GM18868 (cell line): ENCODE measurements around the gene NUP35.

Experiments
- ATAC-seq: cut with Tn5 transposase; IDR thresholded peaks from one replicate; pipeline ENCODE4 v1.9.1; 2021; ENCODE audit warnings: mild to moderate bottlenecking, moderate library complexity; ENCODE audit not compliant: unreplicated experiment

The NUP35 gene

GRCh38 chr2:183204397-183204796 is 80.2 kb downstream of the NUP35 start:
- ATAC-seq = no peak

GRCh38 chr2:183207110-183207509 is 82.9 kb downstream of the NUP35 start:
- no peak for ATAC-seq

DNA sequence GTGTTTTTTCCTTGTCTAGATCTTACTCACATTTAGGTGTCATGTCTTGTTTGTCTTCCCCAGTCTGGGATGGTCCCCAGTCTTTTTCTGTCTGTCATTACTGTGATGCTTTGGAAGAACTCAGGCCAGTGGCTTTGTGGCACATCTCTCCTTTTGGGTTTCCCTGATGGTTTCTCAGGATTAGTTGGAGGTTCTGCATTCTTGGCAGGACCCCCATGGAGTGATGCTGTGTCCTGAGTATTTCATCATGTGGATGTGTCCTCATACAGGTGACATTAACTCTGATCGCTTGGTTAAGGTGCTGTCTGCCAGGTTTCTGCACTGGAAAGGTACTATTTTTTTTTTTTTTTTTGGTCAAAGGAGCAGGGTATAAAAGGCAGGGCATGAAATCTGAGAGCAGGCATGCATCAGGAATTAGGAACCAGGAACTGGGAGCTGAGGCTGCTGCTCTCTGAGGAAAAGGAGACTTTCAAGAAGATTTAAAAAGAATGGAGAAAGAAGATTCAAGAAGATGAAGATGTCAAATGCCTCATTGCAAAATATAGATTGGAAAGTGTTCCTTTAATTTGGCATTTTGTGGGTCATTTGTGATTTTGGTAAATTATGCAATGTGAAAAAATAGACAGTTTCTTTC is 85.3 kb downstream of the NUP35 start:
- no peak for ATAC-seq
